Measurements from ENCODE around the gene SMIM23.

DNA sequence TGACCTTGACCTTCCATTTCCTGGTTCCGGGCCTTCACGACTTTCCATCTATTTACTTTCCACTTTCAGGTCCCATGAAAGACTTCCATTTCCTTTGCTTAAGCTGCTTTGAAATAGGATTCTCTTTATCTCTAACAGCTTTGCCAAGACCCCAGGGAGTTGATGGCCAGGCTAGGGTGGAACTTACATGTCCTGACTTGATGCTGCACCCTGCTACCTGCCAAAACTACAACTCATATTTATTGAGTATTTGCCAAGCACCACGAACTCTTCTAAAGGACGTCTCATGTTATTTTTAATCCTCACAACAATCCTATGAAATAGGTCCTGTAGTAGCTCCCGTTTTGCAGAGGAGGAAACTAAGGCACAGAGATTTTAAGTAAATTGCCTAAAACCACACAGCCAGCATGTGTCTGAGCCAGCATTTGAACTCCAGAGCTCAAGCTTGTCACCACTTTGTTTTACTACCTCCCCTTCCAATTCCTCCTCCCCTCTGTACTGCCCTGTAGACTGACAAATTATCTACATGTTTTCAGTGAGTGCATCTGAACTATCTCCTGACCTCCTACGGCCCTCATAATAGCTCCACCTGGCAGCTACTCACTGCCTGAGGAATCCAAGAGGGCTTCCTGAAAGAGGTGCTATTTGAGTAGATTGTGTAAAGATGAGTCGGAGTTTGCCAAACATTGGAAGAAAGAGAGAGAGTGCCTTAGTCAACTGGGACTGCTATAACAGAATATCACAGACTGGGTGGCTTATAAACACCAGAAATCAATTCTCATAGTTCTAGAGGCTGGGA is 38.4 kb upstream of the SMIM23 start:
- TF ChIP-seq CREB1 (CRISPR knock-in tag; IDR thresholded peaks at IDR 0.05; ENCODE audit: low read depth): no peak
- TF ChIP-seq, protein P1, sequence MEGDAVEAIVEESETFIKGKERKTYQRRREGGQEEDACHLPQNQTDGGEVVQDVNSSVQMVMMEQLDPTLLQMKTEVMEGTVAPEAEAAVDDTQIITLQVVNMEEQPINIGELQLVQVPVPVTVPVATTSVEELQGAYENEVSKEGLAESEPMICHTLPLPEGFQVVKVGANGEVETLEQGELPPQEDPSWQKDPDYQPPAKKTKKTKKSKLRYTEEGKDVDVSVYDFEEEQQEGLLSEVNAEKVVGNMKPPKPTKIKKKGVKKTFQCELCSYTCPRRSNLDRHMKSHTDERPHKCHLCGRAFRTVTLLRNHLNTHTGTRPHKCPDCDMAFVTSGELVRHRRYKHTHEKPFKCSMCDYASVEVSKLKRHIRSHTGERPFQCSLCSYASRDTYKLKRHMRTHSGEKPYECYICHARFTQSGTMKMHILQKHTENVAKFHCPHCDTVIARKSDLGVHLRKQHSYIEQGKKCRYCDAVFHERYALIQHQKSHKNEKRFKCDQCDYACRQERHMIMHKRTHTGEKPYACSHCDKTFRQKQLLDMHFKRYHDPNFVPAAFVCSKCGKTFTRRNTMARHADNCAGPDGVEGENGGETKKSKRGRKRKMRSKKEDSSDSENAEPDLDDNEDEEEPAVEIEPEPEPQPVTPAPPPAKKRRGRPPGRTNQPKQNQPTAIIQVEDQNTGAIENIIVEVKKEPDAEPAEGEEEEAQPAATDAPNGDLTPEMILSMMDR (conservative IDR thresholded peaks at IDR 0.05; ENCODE audit: low read depth in 2 of 2): no peak
- TF ChIP-seq POLR2AphosphoS5 (IDR thresholded peaks at IDR 0.05; ENCODE audit: low read depth): no peak
- TF ChIP-seq JUNB (IDR thresholded peaks at IDR 0.05; ENCODE audit: unreplicated experiment): no peak
- TF ChIP-seq, protein P2, sequence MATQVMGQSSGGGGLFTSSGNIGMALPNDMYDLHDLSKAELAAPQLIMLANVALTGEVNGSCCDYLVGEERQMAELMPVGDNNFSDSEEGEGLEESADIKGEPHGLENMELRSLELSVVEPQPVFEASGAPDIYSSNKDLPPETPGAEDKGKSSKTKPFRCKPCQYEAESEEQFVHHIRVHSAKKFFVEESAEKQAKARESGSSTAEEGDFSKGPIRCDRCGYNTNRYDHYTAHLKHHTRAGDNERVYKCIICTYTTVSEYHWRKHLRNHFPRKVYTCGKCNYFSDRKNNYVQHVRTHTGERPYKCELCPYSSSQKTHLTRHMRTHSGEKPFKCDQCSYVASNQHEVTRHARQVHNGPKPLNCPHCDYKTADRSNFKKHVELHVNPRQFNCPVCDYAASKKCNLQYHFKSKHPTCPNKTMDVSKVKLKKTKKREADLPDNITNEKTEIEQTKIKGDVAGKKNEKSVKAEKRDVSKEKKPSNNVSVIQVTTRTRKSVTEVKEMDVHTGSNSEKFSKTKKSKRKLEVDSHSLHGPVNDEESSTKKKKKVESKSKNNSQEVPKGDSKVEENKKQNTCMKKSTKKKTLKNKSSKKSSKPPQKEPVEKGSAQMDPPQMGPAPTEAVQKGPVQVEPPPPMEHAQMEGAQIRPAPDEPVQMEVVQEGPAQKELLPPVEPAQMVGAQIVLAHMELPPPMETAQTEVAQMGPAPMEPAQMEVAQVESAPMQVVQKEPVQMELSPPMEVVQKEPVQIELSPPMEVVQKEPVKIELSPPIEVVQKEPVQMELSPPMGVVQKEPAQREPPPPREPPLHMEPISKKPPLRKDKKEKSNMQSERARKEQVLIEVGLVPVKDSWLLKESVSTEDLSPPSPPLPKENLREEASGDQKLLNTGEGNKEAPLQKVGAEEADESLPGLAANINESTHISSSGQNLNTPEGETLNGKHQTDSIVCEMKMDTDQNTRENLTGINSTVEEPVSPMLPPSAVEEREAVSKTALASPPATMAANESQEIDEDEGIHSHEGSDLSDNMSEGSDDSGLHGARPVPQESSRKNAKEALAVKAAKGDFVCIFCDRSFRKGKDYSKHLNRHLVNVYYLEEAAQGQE (IDR thresholded peaks at IDR 0.05; ENCODE audit: unreplicated experiment): no peak
